ENCODE results near the gene CACNA1G.

- TF ChIP-seq, protein P1, sequence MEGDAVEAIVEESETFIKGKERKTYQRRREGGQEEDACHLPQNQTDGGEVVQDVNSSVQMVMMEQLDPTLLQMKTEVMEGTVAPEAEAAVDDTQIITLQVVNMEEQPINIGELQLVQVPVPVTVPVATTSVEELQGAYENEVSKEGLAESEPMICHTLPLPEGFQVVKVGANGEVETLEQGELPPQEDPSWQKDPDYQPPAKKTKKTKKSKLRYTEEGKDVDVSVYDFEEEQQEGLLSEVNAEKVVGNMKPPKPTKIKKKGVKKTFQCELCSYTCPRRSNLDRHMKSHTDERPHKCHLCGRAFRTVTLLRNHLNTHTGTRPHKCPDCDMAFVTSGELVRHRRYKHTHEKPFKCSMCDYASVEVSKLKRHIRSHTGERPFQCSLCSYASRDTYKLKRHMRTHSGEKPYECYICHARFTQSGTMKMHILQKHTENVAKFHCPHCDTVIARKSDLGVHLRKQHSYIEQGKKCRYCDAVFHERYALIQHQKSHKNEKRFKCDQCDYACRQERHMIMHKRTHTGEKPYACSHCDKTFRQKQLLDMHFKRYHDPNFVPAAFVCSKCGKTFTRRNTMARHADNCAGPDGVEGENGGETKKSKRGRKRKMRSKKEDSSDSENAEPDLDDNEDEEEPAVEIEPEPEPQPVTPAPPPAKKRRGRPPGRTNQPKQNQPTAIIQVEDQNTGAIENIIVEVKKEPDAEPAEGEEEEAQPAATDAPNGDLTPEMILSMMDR (IDR thresholded peaks at IDR 0.05), result no peak
- no peak for TF ChIP-seq POLR2A (IDR thresholded peaks at IDR 0.05)
Observed at GRCh38 chr17:50577451-50577954, 17.0 kb downstream of the CACNA1G start.

Data from prostate gland (tissue), 2 donors.